ENCODE data around the gene ATG12.

DNA sequence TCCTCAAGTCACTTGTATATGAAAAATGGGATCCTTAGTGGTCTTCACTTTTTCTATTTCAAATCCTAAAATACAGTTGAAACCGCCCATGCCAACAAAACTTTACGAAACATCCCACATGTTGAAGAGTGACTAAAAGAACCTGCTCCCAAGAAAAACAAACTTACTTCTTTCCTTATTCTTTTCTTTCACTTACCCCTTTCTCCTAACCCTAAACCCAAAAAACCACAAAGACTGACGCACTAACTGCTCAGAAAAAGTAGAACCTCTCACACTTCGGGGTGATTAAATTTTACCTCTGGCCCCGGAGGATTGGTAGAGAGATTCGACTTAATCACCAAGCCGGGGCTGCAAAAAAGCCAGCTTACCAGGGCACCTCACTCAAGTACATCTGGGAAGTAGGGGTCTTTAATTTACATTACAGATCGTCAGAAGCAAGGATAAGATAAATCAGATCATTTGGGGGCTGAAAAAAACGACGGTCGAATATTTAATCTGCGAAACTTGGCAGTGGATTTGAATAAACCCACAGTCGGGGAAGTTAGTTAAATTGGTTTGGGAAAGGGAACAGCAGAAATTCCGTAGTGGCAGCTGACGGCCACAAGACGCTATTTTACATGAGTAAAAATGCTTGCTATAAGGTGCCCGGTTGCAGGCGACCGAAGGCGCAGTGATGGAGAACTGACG lies 26.2 kb downstream of the ATG12 start:
- TF ChIP-seq CTCF (conservative IDR thresholded peaks at IDR 0.05; ENCODE audit: low read depth, low read length) (no peak), EZH2 (IDR thresholded peaks at IDR 0.05; ENCODE audit: low read length, unreplicated experiment) (no peak)

Measured in PC-3 (cell line).